ENCODE data around the gene PCDHGA1. TPM values are rescaled to one million over a fixed set of nuclear protein-coding genes. Genes with fewer than 3 reads are reported as not detected.

Gene PCDHGA1
- total RNA-seq, 1 experiment from 2014 or later: 0.63 TPM

DNA sequence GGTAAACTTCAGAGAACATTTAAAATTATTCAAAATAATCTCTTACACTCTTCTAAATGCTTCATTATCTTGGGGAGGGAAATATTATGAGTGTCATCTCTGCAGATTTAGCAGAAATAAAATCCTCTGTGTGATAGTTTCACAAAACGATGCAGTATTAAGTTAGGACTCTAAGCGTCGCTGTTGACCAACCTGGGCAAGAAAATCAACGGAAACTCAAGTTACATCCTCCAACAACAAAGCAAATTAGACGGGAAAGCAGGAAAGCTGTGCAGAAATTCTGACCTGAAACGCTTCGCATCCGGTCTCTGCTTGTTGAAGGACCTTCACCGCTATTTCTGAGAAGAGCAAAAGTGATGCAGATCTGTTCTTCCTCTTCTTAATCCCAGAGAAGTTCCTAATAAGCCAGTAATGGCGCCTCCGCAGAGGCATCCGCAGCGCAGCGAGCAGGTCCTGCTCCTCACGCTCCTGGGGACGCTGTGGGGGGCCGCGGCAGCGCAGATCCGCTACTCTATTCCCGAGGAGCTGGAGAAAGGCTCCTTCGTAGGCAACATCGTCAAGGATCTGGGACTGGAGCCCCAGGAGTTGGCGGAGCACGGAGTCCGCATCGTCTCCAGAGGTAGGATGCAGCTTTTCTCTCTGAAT, 43.5 kb downstream of the PCDHGA1 start, which contains the start of gene PCDHGA6:
Gene PCDHGA6 (plus strand): TSS at position 219 of the 645 bp plus-strand sequence. CDS start 193 bp downstream, at position 412.
- Mint-ChIP-seq H3K9me3 (peaks cover 57 to 69% of the 10 kb centered on the region in 2 experiments), H3K27ac (no peak within 1 kb of the TSS; a peak in 1 of 7 replicates), H3K4me1 (no peaks in the 10 kb centered on the region), H3K36me3 (ENCODE audit: insufficient read depth in 1 of 3, low read depth in 3 of 3) (peaks cover 33 to 52% (median 50%) of the 10 kb centered on the region in 3 experiments), H3K27me3 (ENCODE audit: low read depth) (peaks cover 9% of the 10 kb centered on the region), H3K4me3 (no peak within 1 kb of the TSS)
- H2BK20ac ChIP-seq (ENCODE audit: low read depth, low read length, poor library complexity, severe bottlenecking): no peak within 1 kb of the TSS
- no peak within 1 kb of the TSS for H4K5ac ChIP-seq (ENCODE audit: insufficient read length, low read depth, low read length)
- no peak within 1 kb of the TSS for H2BK12ac ChIP-seq (ENCODE audit: insufficient read length, low read depth, low read length)
- H2BK5ac ChIP-seq (ENCODE audit: insufficient read length, low read length): no peak within 1 kb of the TSS
- no peak within 1 kb of the TSS for H3K4ac ChIP-seq (ENCODE audit: low read depth, low read length)
- no CpG with 5 or more reads among the region's 27 CpGs for WGBS (ENCODE audit: extremely low coverage, insufficient read length, low lambda C conversion rate)
- no peak within 1 kb of the TSS for H3K56ac ChIP-seq (ENCODE audit: insufficient read length, low read depth, low read length)
- DNase-seq: no peak
- H3K4me2 ChIP-seq (ENCODE audit: insufficient read depth, insufficient read length, low read length): no peak within 1 kb of the TSS
- no peaks in the 10 kb centered on the region for H4K20me1 ChIP-seq (ENCODE audit: control insufficient read depth, insufficient read depth, insufficient read length)
- no peaks in the 10 kb centered on the region for H3K79me1 ChIP-seq (ENCODE audit: insufficient read depth, low read depth, low read length, poor library complexity, severe bottlenecking)
- no peaks in the 10 kb centered on the region for H3K79me2 ChIP-seq (ENCODE audit: insufficient read depth, low read length)
- no peaks in the 10 kb centered on the region for H3K23me2 ChIP-seq (ENCODE audit: insufficient read length, low read depth, low read length, poor library complexity, severe bottlenecking)
- no peak within 1 kb of the TSS for H4K8ac ChIP-seq (replicated peaks; ENCODE audit: insufficient read length, low read depth, low read length)
- no peak within 1 kb of the TSS for H3K14ac ChIP-seq (ENCODE audit: insufficient read depth, low read length)
- H3K27ac ChIP-seq (ENCODE audit: insufficient read length, low read depth, low read length): no peak within 1 kb of the TSS
- H2BK15ac ChIP-seq (ENCODE audit: low read depth, low read length): no peak within 1 kb of the TSS
- H3K9ac ChIP-seq (ENCODE audit: extremely low read depth, insufficient read length, low read length): no peak within 1 kb of the TSS
- H3K23ac ChIP-seq (ENCODE audit: insufficient read length, low read depth, low read length): no peak within 1 kb of the TSS
- H3K18ac ChIP-seq (ENCODE audit: insufficient read length, low read depth, low read length): no peak within 1 kb of the TSS
- H2BK120ac ChIP-seq (ENCODE audit: low read depth, low read length, poor library complexity, severe bottlenecking): no peak within 1 kb of the TSS
- no peak within 1 kb of the TSS for H3T11ph ChIP-seq (ENCODE audit: low read length)
- H4K91ac ChIP-seq (ENCODE audit: insufficient read length, low read depth, low read length): no peak within 1 kb of the TSS
- H2AK5ac ChIP-seq (ENCODE audit: insufficient read length, low read length): no peak within 1 kb of the TSS
- H3K9me3 ChIP-seq (ENCODE audit: control insufficient read depth, low read depth, low read length): peaks cover 34% of the 10 kb centered on the region
- no peaks in the 10 kb centered on the region for H3K27me3 ChIP-seq (ENCODE audit: insufficient read depth, low read length)
- no peaks in the 10 kb centered on the region for H3K4me1 ChIP-seq (ENCODE audit: insufficient read depth, low read length)
- H2AFZ ChIP-seq (ENCODE audit: low read length): no peak within 1 kb of the TSS
- TF ChIP-seq, protein P1, sequence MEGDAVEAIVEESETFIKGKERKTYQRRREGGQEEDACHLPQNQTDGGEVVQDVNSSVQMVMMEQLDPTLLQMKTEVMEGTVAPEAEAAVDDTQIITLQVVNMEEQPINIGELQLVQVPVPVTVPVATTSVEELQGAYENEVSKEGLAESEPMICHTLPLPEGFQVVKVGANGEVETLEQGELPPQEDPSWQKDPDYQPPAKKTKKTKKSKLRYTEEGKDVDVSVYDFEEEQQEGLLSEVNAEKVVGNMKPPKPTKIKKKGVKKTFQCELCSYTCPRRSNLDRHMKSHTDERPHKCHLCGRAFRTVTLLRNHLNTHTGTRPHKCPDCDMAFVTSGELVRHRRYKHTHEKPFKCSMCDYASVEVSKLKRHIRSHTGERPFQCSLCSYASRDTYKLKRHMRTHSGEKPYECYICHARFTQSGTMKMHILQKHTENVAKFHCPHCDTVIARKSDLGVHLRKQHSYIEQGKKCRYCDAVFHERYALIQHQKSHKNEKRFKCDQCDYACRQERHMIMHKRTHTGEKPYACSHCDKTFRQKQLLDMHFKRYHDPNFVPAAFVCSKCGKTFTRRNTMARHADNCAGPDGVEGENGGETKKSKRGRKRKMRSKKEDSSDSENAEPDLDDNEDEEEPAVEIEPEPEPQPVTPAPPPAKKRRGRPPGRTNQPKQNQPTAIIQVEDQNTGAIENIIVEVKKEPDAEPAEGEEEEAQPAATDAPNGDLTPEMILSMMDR (conservative IDR thresholded peaks at IDR 0.05): peak; percentile 20; the same call in 1 of the 3 replicates
